Measurements from ENCODE around the gene MCC.

The MCC gene

GRCh38 chr5:113114559-113114958 lies 373.7 kb downstream of the MCC start:
- Mint-ChIP-seq H3K9me3 (no peaks in the 10 kb centered on the region), H3K36me3 (ENCODE audit: low read depth) (no peaks in the 10 kb centered on the region), H3K4me1 (ENCODE audit: low read depth) (no peaks in the 10 kb centered on the region), H3K27me3 (ENCODE audit: low read depth) (peaks cover 12% of the 10 kb centered on the region), H3K27ac (no peak overlapping the region), H3K4me3 (no peak overlapping the region)
- no peak for DNase-seq (ENCODE audit: low spot score)

DNA sequence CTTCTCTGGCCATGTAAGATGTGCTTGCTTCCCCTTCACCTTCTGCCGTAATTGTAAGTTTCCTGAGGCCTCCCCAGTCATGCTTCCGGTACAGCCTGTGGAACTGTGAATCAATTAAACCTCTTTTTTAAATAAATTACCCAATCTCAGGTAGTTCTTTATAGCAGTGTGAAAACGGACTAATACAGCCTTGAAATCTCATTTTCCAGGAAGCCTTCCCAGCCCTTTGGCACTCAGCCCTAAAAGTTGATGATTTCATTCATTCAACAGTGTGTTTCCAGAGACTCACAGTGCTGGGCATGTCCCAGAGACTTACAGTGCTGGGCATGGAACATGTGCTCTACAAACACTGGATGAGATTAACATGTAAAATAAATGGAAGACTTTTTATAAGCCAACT lies 375.8 kb downstream of the MCC start:
- Mint-ChIP-seq H3K4me1 (ENCODE audit: low read depth) (no peaks in the 10 kb centered on the region), H3K27me3 (ENCODE audit: low read depth) (peaks cover 10% of the 10 kb centered on the region), H3K36me3 (ENCODE audit: low read depth) (no peaks in the 10 kb centered on the region), H3K27ac (no peak overlapping the region), H3K9me3 (no peaks in the 10 kb centered on the region), H3K4me3 (no peak overlapping the region)
- no peak for DNase-seq (ENCODE audit: low spot score)

GRCh38 chr5:113110117-113110516 lies 378.1 kb downstream of the MCC start:
- Mint-ChIP-seq H3K4me1 (ENCODE audit: low read depth) (no peaks in the 10 kb centered on the region), H3K36me3 (ENCODE audit: low read depth) (no peaks in the 10 kb centered on the region), H3K4me3 (no peak overlapping the region), H3K27me3 (ENCODE audit: low read depth) (peaks cover 16% of the 10 kb centered on the region), H3K27ac (no peak overlapping the region), H3K9me3 (no peaks in the 10 kb centered on the region)
- no peak for DNase-seq (ENCODE audit: low spot score)

GRCh38 chr5:113109344-113109743 lies 378.9 kb downstream of the MCC start:
- H3K27ac Mint-ChIP-seq, result no peak overlapping the region
- H3K4me1 Mint-ChIP-seq (ENCODE audit: low read depth), result no peaks in the 10 kb centered on the region
- no peaks in the 10 kb centered on the region for H3K9me3 Mint-ChIP-seq
- DNase-seq (ENCODE audit: low spot score), result no peak
- no peak overlapping the region for H3K4me3 Mint-ChIP-seq
- H3K27me3 Mint-ChIP-seq (ENCODE audit: low read depth), result peaks cover 16% of the 10 kb centered on the region
- H3K36me3 Mint-ChIP-seq (ENCODE audit: low read depth), result no peaks in the 10 kb centered on the region

DNA sequence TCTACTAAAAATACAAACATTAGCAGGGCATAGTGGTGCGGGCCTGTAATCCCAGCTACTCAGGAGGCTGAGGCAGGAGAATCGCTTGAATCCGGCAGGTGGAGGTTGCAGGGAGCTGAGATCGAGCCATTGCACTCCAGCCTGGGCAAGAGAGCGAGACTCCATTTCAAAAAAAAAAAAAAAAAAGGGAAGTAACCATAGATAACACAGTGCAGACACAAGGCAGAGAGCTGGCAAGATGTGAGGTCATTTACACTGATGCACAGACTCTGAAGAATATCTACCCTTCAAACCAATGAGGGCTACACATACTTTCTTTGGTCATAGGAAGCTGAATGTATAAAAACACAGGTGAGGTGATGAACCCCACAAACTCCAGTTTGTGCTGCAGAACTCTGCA lies 379.8 kb downstream of the MCC start:
- Mint-ChIP-seq H3K36me3 (ENCODE audit: low read depth) (no peaks in the 10 kb centered on the region), H3K27me3 (ENCODE audit: low read depth) (peaks cover 13% of the 10 kb centered on the region), H3K9me3 (no peaks in the 10 kb centered on the region), H3K27ac (no peak overlapping the region), H3K4me1 (ENCODE audit: low read depth) (no peaks in the 10 kb centered on the region), H3K4me3 (no peak overlapping the region)
- DNase-seq (ENCODE audit: low spot score), result no peak

- H3K4me3 Mint-ChIP-seq, result no peak overlapping the region
- no peaks in the 10 kb centered on the region for H3K9me3 Mint-ChIP-seq
- H3K27me3 Mint-ChIP-seq (ENCODE audit: low read depth), result peaks cover 6% of the 10 kb centered on the region
- no peak for DNase-seq (ENCODE audit: low spot score)
- H3K4me1 Mint-ChIP-seq (ENCODE audit: low read depth), result no peaks in the 10 kb centered on the region
- no peaks in the 10 kb centered on the region for H3K36me3 Mint-ChIP-seq (ENCODE audit: low read depth)
- H3K27ac Mint-ChIP-seq, result no peak overlapping the region
Measured at GRCh38 chr5:113106821-113107220, 381.4 kb downstream of the MCC start.

GRCh38 chr5:113105693-113106280 lies 382.5 kb downstream of the MCC start:
- no peaks in the 10 kb centered on the region for H3K9me3 Mint-ChIP-seq
- no peaks in the 10 kb centered on the region for H3K4me1 Mint-ChIP-seq (ENCODE audit: low read depth)
- peaks cover 6% of the 10 kb centered on the region for H3K27me3 Mint-ChIP-seq (ENCODE audit: low read depth)
- H3K36me3 Mint-ChIP-seq (ENCODE audit: low read depth), result no peaks in the 10 kb centered on the region
- no peak overlapping the region for H3K4me3 Mint-ChIP-seq
- no peak for DNase-seq (ENCODE audit: low spot score)
- H3K27ac Mint-ChIP-seq, result no peak overlapping the region

- peaks cover 6% of the 10 kb centered on the region for H3K27me3 Mint-ChIP-seq (ENCODE audit: low read depth)
- no peaks in the 10 kb centered on the region for H3K36me3 Mint-ChIP-seq (ENCODE audit: low read depth)
- H3K4me1 Mint-ChIP-seq (ENCODE audit: low read depth), result no peaks in the 10 kb centered on the region
- no peak overlapping the region for H3K27ac Mint-ChIP-seq
- DNase-seq (ENCODE audit: low spot score), result no peak
- H3K9me3 Mint-ChIP-seq, result no peaks in the 10 kb centered on the region
- H3K4me3 Mint-ChIP-seq, result no peak overlapping the region
Measured at GRCh38 chr5:113103330-113103729, 384.9 kb downstream of the MCC start.

- no peaks in the 10 kb centered on the region for H3K4me1 Mint-ChIP-seq (ENCODE audit: low read depth)
- H3K4me3 Mint-ChIP-seq, result no peak overlapping the region
- no peak for DNase-seq (ENCODE audit: low spot score)
- H3K36me3 Mint-ChIP-seq (ENCODE audit: low read depth), result no peaks in the 10 kb centered on the region
- H3K9me3 Mint-ChIP-seq, result no peaks in the 10 kb centered on the region
- H3K27me3 Mint-ChIP-seq (ENCODE audit: low read depth), result peaks cover 6% of the 10 kb centered on the region
- H3K27ac Mint-ChIP-seq, result no peak overlapping the region
Measured at GRCh38 chr5:113102121-113102531, 386.1 kb downstream of the MCC start.

GRCh38 chr5:113100981-113101380 lies 387.3 kb downstream of the MCC start:
- DNase-seq (ENCODE audit: low spot score), result no peak
- no peak overlapping the region for H3K4me3 Mint-ChIP-seq
- peaks cover 3% of the 10 kb centered on the region for H3K27me3 Mint-ChIP-seq (ENCODE audit: low read depth)
- no peaks in the 10 kb centered on the region for H3K36me3 Mint-ChIP-seq (ENCODE audit: low read depth)
- H3K27ac Mint-ChIP-seq, result no peak overlapping the region
- H3K9me3 Mint-ChIP-seq, result no peaks in the 10 kb centered on the region
- H3K4me1 Mint-ChIP-seq (ENCODE audit: low read depth), result no peaks in the 10 kb centered on the region

- Mint-ChIP-seq H3K27me3 (ENCODE audit: low read depth) (no peaks in the 10 kb centered on the region), H3K27ac (no peak overlapping the region), H3K9me3 (no peaks in the 10 kb centered on the region), H3K36me3 (ENCODE audit: low read depth) (no peaks in the 10 kb centered on the region), H3K4me3 (no peak overlapping the region), H3K4me1 (ENCODE audit: low read depth) (no peaks in the 10 kb centered on the region)
- no peak for DNase-seq (ENCODE audit: low spot score)
Measured at GRCh38 chr5:113099822-113100221, 388.4 kb downstream of the MCC start.

GRCh38 chr5:113098378-113098777 lies 389.9 kb downstream of the MCC start:
- DNase-seq (ENCODE audit: low spot score), result no peak
- H3K27me3 Mint-ChIP-seq (ENCODE audit: low read depth), result no peaks in the 10 kb centered on the region
- no peaks in the 10 kb centered on the region for H3K4me1 Mint-ChIP-seq (ENCODE audit: low read depth)
- H3K27ac Mint-ChIP-seq, result no peak overlapping the region
- H3K4me3 Mint-ChIP-seq, result no peak overlapping the region
- no peaks in the 10 kb centered on the region for H3K36me3 Mint-ChIP-seq (ENCODE audit: low read depth)
- no peaks in the 10 kb centered on the region for H3K9me3 Mint-ChIP-seq

GRCh38 chr5:113095831-113096230 lies 392.4 kb downstream of the MCC start:
- Mint-ChIP-seq H3K4me1 (ENCODE audit: low read depth) (peaks cover 4% of the 10 kb centered on the region), H3K36me3 (ENCODE audit: low read depth) (no peaks in the 10 kb centered on the region), H3K27ac (no peak overlapping the region), H3K27me3 (ENCODE audit: low read depth) (peaks cover 7% of the 10 kb centered on the region), H3K4me3 (no peak overlapping the region), H3K9me3 (no peaks in the 10 kb centered on the region)
- DNase-seq (ENCODE audit: low spot score), result no peak

DNA sequence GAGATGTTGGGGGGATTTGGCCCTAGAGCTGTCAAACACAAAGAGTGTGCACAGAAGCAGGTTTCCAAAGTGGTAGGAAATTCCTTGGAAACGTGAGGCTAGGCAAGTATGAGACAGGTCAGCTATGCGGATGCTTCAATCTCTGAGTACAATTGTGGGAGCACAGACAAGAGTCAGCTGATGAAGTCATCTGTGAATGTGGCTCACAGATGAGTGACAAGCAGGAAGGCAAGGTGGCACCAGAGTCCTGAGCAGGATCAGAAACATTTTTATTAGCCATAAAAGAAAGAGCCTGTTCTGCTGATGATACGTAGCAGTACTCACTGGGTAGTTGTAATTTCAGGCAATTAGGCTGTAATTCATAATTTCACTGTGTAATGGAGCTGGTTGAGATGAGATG lies 394.7 kb downstream of the MCC start:
- Mint-ChIP-seq H3K27me3 (ENCODE audit: low read depth) (peaks cover 18% of the 10 kb centered on the region), H3K27ac (no peak overlapping the region), H3K9me3 (no peaks in the 10 kb centered on the region), H3K36me3 (ENCODE audit: low read depth) (peaks cover 2% of the 10 kb centered on the region), H3K4me3 (no peak overlapping the region), H3K4me1 (ENCODE audit: low read depth) (peaks cover 16% of the 10 kb centered on the region)
- no peak for DNase-seq (ENCODE audit: low spot score)

DNA sequence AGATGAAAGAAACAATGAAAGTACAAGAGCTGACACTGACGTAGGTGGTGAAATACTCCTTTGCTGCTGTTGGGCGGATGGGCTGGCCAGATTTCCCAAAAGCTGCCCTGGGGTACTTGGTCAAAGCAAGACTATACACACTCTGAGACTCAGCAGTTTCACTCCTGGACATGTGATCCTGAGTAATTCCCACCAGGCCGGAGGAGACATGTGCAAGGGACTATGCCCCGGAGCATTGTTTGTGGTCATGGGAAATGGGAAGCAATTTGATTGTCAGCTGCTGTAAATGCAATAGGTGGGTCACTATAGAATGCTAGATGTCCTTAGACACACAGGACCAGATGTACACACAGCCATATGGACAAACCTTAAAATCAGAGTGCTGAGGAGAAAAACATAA lies 395.6 kb downstream of the MCC start:
- peaks cover 21% of the 10 kb centered on the region for H3K27me3 Mint-ChIP-seq (ENCODE audit: low read depth)
- peaks cover 16% of the 10 kb centered on the region for H3K4me1 Mint-ChIP-seq (ENCODE audit: low read depth)
- H3K27ac Mint-ChIP-seq, result no peak overlapping the region
- peaks cover 2% of the 10 kb centered on the region for H3K36me3 Mint-ChIP-seq (ENCODE audit: low read depth)
- H3K4me3 Mint-ChIP-seq, result no peak overlapping the region
- no peak for DNase-seq (ENCODE audit: low spot score)
- H3K9me3 Mint-ChIP-seq, result no peaks in the 10 kb centered on the region
